HepG2 (cell line): Measurements from ENCODE around the gene LRRC3B.

Experiments used
- EP300 ChIP-seq, 3 experiments: sonication (generic) in 1 of 3; formaldehyde crosslinking in 1 of 3; IDR thresholded peaks; 2 replicates each; pipeline versions ENCODE4 v1.5.1 to v1.6.1; 2011 to 2020; ENCODE audit warnings: low read depth in 2 of 3, low read length in 2 of 3, borderline replicate concordance in 1 of 3, improper control_type of control experiment in 1 of 3, mild to moderate bottlenecking in 1 of 3, missing genetic modification reagents in 1 of 3, moderate library complexity in 1 of 3
- FOXJ3 ChIP-seq: sonication (generic); formaldehyde crosslinking; IDR thresholded peaks from 2 replicates; pipeline ENCODE4 v1.4.0; 2020; ENCODE audit warnings: missing genetic modification reagents, mild to moderate bottlenecking, borderline replicate concordance
- GLI4 ChIP-seq: sonication (generic); formaldehyde crosslinking; IDR thresholded peaks from 2 replicates; pipeline ENCODE4 v1.5.1; 2020; ENCODE audit warnings: missing genetic modification reagents, mild to moderate bottlenecking, moderate library complexity, borderline replicate concordance
- MTA3 ChIP-seq: sonication (generic); formaldehyde crosslinking; IDR thresholded peaks from 2 replicates; pipeline ENCODE4 v1.4.0; 2020; ENCODE audit warnings: missing genetic modification reagents
- POLR2AphosphoS5 ChIP-seq: IDR thresholded peaks from 2 replicates; pipeline ENCODE4 v1.6.1; 2012; ENCODE audit warnings: low read depth, low read length
- RAD21 ChIP-seq: fragments of 450-650 bp; formaldehyde crosslinking; IDR thresholded peaks from 2 replicates; pipeline ENCODE4 v1.5.0; 2020; ENCODE audit warnings: mild to moderate bottlenecking
- RBAK ChIP-seq: sonication (generic); formaldehyde crosslinking; IDR thresholded peaks from 2 replicates; pipeline ENCODE4 v1.5.1; 2020; ENCODE audit warnings: mild to moderate bottlenecking, missing genetic modification reagents
- SIN3A ChIP-seq: IDR thresholded peaks from 2 replicates; pipeline ENCODE4 v1.6.1; 2011; ENCODE audit warnings: low read depth, mild to moderate bottlenecking, control low read depth, low read length, borderline replicate concordance
- TRAFD1 ChIP-seq: sonication (generic); formaldehyde crosslinking; IDR thresholded peaks from 2 replicates; pipeline ENCODE4 v1.5.1; 2020; ENCODE audit warnings: missing genetic modification reagents, mild to moderate bottlenecking, borderline replicate concordance
- ZNF446 ChIP-seq: sonication (generic); formaldehyde crosslinking; IDR thresholded peaks from 2 replicates; pipeline ENCODE4 v1.5.0; 2020; ENCODE audit warnings: mild to moderate bottlenecking, missing genetic modification reagents
- ZNF552 ChIP-seq: sonication (generic); formaldehyde crosslinking; IDR thresholded peaks from 2 replicates; pipeline ENCODE4 v1.9.0; 2022; ENCODE audit warnings: missing genetic modification reagents, mild to moderate bottlenecking, borderline replicate concordance
- ZNF660 ChIP-seq: sonication (generic); formaldehyde crosslinking; IDR thresholded peaks from 2 replicates; pipeline ENCODE4 v1.5.1; 2020; ENCODE audit warnings: mild to moderate bottlenecking, low read depth, missing genetic modification reagents, borderline replicate concordance
- TF ChIP-seq, protein P1 (sequence below): sonication (generic); formaldehyde crosslinking; IDR thresholded peaks from 2 replicates; pipeline ENCODE4 v1.5.0; 2020; ENCODE audit warnings: mild to moderate bottlenecking, missing genetic modification reagents, moderate library complexity

DNA sequence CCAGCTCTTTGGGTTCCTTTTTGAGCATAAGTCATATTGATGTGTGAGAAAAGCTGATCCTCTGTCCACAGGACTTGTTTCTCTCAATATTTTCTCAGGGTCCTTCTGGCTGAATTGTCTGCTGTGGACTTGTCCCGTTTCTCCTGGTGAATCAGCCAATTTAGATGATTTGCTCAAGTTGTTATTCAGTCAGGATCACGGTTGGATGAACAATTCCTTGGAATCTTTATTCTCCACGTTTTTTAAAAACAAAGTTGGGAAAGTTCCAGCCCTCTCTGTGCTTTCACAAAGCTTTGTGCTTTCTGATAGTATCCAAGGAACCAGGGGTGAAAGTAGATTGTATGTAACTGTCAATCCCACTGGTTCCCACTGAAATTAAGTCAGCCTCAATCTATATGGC lies 61.3 kb downstream of the LRRC3B start:
- no peak for TF ChIP-seq POLR2AphosphoS5
- TF ChIP-seq FOXJ3 (CRISPR knock-in tag), result no peak
- TF ChIP-seq RBAK (CRISPR knock-in tag), result no peak
- no peak for TF ChIP-seq GLI4 (CRISPR knock-in tag)
- TF ChIP-seq, protein P1, sequence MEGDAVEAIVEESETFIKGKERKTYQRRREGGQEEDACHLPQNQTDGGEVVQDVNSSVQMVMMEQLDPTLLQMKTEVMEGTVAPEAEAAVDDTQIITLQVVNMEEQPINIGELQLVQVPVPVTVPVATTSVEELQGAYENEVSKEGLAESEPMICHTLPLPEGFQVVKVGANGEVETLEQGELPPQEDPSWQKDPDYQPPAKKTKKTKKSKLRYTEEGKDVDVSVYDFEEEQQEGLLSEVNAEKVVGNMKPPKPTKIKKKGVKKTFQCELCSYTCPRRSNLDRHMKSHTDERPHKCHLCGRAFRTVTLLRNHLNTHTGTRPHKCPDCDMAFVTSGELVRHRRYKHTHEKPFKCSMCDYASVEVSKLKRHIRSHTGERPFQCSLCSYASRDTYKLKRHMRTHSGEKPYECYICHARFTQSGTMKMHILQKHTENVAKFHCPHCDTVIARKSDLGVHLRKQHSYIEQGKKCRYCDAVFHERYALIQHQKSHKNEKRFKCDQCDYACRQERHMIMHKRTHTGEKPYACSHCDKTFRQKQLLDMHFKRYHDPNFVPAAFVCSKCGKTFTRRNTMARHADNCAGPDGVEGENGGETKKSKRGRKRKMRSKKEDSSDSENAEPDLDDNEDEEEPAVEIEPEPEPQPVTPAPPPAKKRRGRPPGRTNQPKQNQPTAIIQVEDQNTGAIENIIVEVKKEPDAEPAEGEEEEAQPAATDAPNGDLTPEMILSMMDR (CRISPR knock-in tag), result no peak
- no peak for TF ChIP-seq ZNF552 (CRISPR knock-in tag)
- TF ChIP-seq TRAFD1 (CRISPR knock-in tag), result no peak
- TF ChIP-seq RAD21 (CRISPR knock-in tag), result no peak
- no peak for TF ChIP-seq EP300 (IDR thresholded peaks at IDR 0.05; ENCODE audit: low read depth in 2 of 2, low read length in 2 of 2)
- TF ChIP-seq EP300 (CRISPR knock-in tag; IDR thresholded peaks at IDR 0.05; ENCODE audit: borderline replicate concordance), result no peak
- no peak for TF ChIP-seq ZNF446 (CRISPR knock-in tag)
- TF ChIP-seq SIN3A, result no peak
- no peak for TF ChIP-seq ZNF660 (CRISPR knock-in tag)
- no peak for TF ChIP-seq MTA3 (CRISPR knock-in tag)
